Transverse colon (tissue), 4 donors: Measurements from ENCODE around the gene IDH3B. TPM values are rescaled to one million over a fixed set of nuclear protein-coding genes. Genes with fewer than 3 reads are reported as not detected.

ENCODE experiments used
- DNase-seq: peaks from one replicate; pipeline ENCODE4 v3.0.0-alpha.2; 2019
- H3K27ac ChIP-seq, 4 donors: fragments of 200-600 bp; sonication (generic); 2 replicates each; pipeline ENCODE4 v1.5.1; 2016 to 2018; ENCODE audit warnings: inconsistent platforms in 4 of 4
- H3K27me3 ChIP-seq: fragments of 200-600 bp; sonication (generic); 2 replicates; pipeline ENCODE4 v1.5.1; 2017; ENCODE audit warnings: inconsistent platforms
- H3K36me3 ChIP-seq, 4 donors: fragments of 200-600 bp; sonication (generic); 2 replicates each; pipeline ENCODE4 v1.5.1; 2017 to 2019; ENCODE audit warnings: inconsistent platforms in 4 of 4
- H3K4me1 ChIP-seq, 4 donors: fragments of 200-600 bp; sonication (generic); 2 replicates each; pipeline ENCODE4 v1.5.1; 2017 to 2020; ENCODE audit warnings: inconsistent platforms in 4 of 4
- H3K4me3 ChIP-seq, 4 donors: fragments of 200-600 bp; sonication (generic); 1 replicate in 1 of 4; 2 replicates in 3 of 4; pipeline versions ENCODE4 v1.5.1 to v1.6.1; 2017 to 2019; ENCODE audit warnings: inconsistent platforms in 4 of 4
- H3K9me3 ChIP-seq, 2 donors: fragments of 200-600 bp; sonication (generic); 2 replicates each; pipeline ENCODE4 v1.5.1; 2017 to 2019; ENCODE audit warnings: inconsistent platforms in 2 of 2
- CTCF ChIP-seq, 5 experiments: fragments of 200-600 bp in 3 of 5; fragments of 450-650 bp in 2 of 5; sonication (generic) in 3 of 5; IDR thresholded peaks; 1 replicate in 2 of 5; 2 replicates in 3 of 5; pipeline ENCODE4 v1.5.1; 2016 to 2017; ENCODE audit warnings: antibody characterized with exemption in 5 of 5, inconsistent platforms in 3 of 5, mild to moderate bottlenecking in 2 of 5, moderate library complexity in 1 of 5
- EP300 ChIP-seq: sonication (generic); formaldehyde crosslinking; IDR thresholded peaks from one replicate; pipeline ENCODE4 v1.6.1; 2017; ENCODE audit warnings: antibody characterized with exemption, low read depth
- POLR2A ChIP-seq: fragments of 450-650 bp; IDR thresholded peaks from one replicate; pipeline ENCODE4 v1.6.1; 2016; ENCODE audit warnings: antibody characterized with exemption, mild to moderate bottlenecking, moderate library complexity
- POLR2AphosphoS5 ChIP-seq, 3 donors: sonication (generic); formaldehyde crosslinking; IDR thresholded peaks; one replicate each; pipeline ENCODE4 v1.6.1; 2016; ENCODE audit warnings: antibody characterized with exemption in 3 of 3
- WGBS, 2 donors: methylation state at CpG; one replicate each; pipeline ENCODE4 v1.1.5; 2018; ENCODE audit warnings: low coverage in 1 of 2; 5-methylcytosine and 5-hydroxymethylcytosine counted together
- in situ Hi-C, 4 donors: fragments of 200-750 bp; cut with MboI; loops; one replicate each; pipeline versions ENCODE4 v1.15.0 to v1.15.1; 2017; ENCODE audit warnings: low sequenced_read_pairs in 3 of 4, low pct_ligation_motif_present in 1 of 4, low pct_unique_long_range_greater_than_20kb in 1 of 4
- intact Hi-C: fragments of 100-400 bp; cut with DNase I; formaldehyde crosslinking; loops from one replicate; pipeline ENCODE4 v1.15.1; 2023; ENCODE audit warnings: low total_unique reads
- small RNA-seq, 4 donors: library from RNA; depleted of rRNA; stranded (forward); fragments of <200 nt; gene quantifications; one replicate each; pipeline ENCODE3, GENCODE V24; 2016
- total RNA-seq, 4 donors: library from RNA; depleted of rRNA; stranded (reverse); fragments of >200 nt; gene quantifications; one replicate each; pipeline ENCODE4 v1.1.0, GENCODE V29; 2016

Gene IDH3B
- total RNA-seq, 4 donors from 2014 or later: 71.8 to 152 (median 106) TPM

GRCh38 chr20:2610326-2610725 is 53.7 kb downstream of the IDH3B start:
- no peak for DNase-seq
- in situ Hi-C loops: no loop called here
- no peaks in the 10 kb centered on the region for H3K4me1 ChIP-seq
- H3K9me3 ChIP-seq: peaks cover 6 to 12% of the 10 kb centered on the region in 2 donors
- no peaks in the 10 kb centered on the region for H3K36me3 ChIP-seq
- no peak overlapping the region for H3K27ac ChIP-seq
- WGBS, 2 donors: 83% methylated on average over 6 of the region's 6 CpGs; no CpG with 5 or more reads in 1 of the 2 donors
- H3K27me3 ChIP-seq: peaks cover 9% of the 10 kb centered on the region
- TF ChIP-seq POLR2A (no peak), POLR2AphosphoS5 (IDR thresholded peaks at IDR 0.05) (no peak), EP300 (no peak), CTCF (IDR thresholded peaks at IDR 0.05) (no peak)
- H3K4me3 ChIP-seq: no peak overlapping the region
- intact Hi-C loops: no loop called here

Small RNA genes within 50 kb of the gene (small RNA-seq; reads per million reads assigned to genes)
- gene SNORA51 (0 reads per million in 4 donors), gene SNORD110 (0 reads per million in 4 donors), gene SNORD56 (0 reads per million in 4 donors), gene SNORD57 (0 reads per million in 4 donors), gene SNORD86 (0 reads per million in 4 donors)

Other genes with a start within 250 kb of the IDH3B start
- 100 to 1,000 TPM in 3 of 4 donors, 10 to 100 TPM in 1; 50.9 to 144 (median 125) TPM for gene SNRPB, start 193.4 kb downstream of the IDH3B start, total RNA-seq
- gene ZNF343, start 155.3 kb downstream of the IDH3B start, total RNA-seq: 1 to 10 TPM; 2.4 to 9.8 (median 6.1) TPM
- gene TMC2, start 127.6 kb downstream of the IDH3B start, total RNA-seq: not detected
- gene NOP56, start 11.6 kb downstream of the IDH3B start, total RNA-seq: 100 to 1,000 TPM in 2 of 4 donors, 10 to 100 TPM in 2; 32.8 to 303 (median 126) TPM
- 100 to 1,000 TPM in 1 of 4 donors, 1 to 10 TPM in 3; 3.7 to 101 (median 5.4) TPM for gene EBF4, start 28.6 kb upstream of the IDH3B start, total RNA-seq
- 1 to 10 TPM in 2 of 4 donors, under 1 TPM in 2; 0.80 to 2.6 (median 1.0) TPM for gene CPXM1, start 136.4 kb upstream of the IDH3B start, total RNA-seq
- not detected for gene C20orf141, start 150.8 kb upstream of the IDH3B start, total RNA-seq
- not detected for gene TMEM239, start 152.1 kb upstream of the IDH3B start, total RNA-seq
- gene PCED1A, start 176.4 kb upstream of the IDH3B start, total RNA-seq: 10 to 100 TPM; 15.5 to 85.7 (median 36.6) TPM
- 10 to 100 TPM; 29.2 to 42.2 (median 36.7) TPM for gene VPS16, start 176.5 kb upstream of the IDH3B start, total RNA-seq
- gene PTPRA, start 209.3 kb upstream of the IDH3B start, total RNA-seq: 10 to 100 TPM; 32.2 to 55.8 (median 45.8) TPM